Neuronal stem cell (in vitro differentiated cells): ENCODE results near the gene THADA.

Experiments
- DNase-seq: peaks from one replicate; pipeline ENCODE4 v3.0.0-alpha.2; 2013; ENCODE audit warnings: low spot score
- H2AFZ ChIP-seq: one replicate; pipeline ENCODE4 v1.6.1; 2013; ENCODE audit warnings: mild to moderate bottlenecking, low read length, inconsistent platforms
- H2AK5ac ChIP-seq: 2 replicates; pipeline ENCODE4 v1.6.1; 2013; ENCODE audit warnings: low read depth, mild to moderate bottlenecking, inconsistent platforms, low read length, moderate library complexity, mixed read lengths
- H2BK120ac ChIP-seq: 2 replicates; pipeline ENCODE4 v1.6.1; 2013; ENCODE audit warnings: low read depth, mild to moderate bottlenecking, inconsistent platforms, low read length, moderate library complexity, mixed read lengths
- H2BK12ac ChIP-seq: one replicate; pipeline ENCODE4 v1.6.1; 2013; ENCODE audit warnings: low read length, inconsistent platforms
- H2BK15ac ChIP-seq: 2 replicates; pipeline ENCODE4 v1.6.1; 2013; ENCODE audit warnings: mild to moderate bottlenecking, low read length, inconsistent platforms, mixed read lengths
- H2BK5ac ChIP-seq: one replicate; pipeline ENCODE4 v1.6.1; 2013; ENCODE audit warnings: inconsistent platforms, mild to moderate bottlenecking, low read length, moderate library complexity
- H3K14ac ChIP-seq: one replicate; pipeline ENCODE4 v1.6.1; 2013; ENCODE audit warnings: low read length, inconsistent platforms
- H3K18ac ChIP-seq: 2 replicates; pipeline ENCODE4 v1.6.1; 2013; ENCODE audit warnings: low read length, inconsistent platforms
- H3K23ac ChIP-seq: 2 replicates; pipeline ENCODE4 v1.6.1; 2013; ENCODE audit warnings: low read depth, mild to moderate bottlenecking, mixed read lengths, low read length, inconsistent platforms; ENCODE audit not compliant: poor library complexity
- H3K27ac ChIP-seq: replicated peaks from 3 replicates; pipeline ENCODE4 v1.5.1; 2013; ENCODE audit warnings: low read length, inconsistent platforms
- H3K27me3 ChIP-seq, 3 experiments: 2 replicates each; pipeline ENCODE4 v1.6.1; 2013; ENCODE audit warnings: low read length in 3 of 3, mild to moderate bottlenecking in 2 of 3, inconsistent platforms in 1 of 3, low read depth in 1 of 3, mixed read lengths in 1 of 3, moderate library complexity in 1 of 3; ENCODE audit not compliant: control insufficient read depth in 3 of 3, insufficient read depth in 3 of 3
- H3K36me3 ChIP-seq, 2 donors: replicated peaks in 1 of 2; 2 replicates each; pipeline ENCODE4 v1.6.1; 2013; ENCODE audit warnings: low read length in 2 of 2; ENCODE audit not compliant: control insufficient read depth in 2 of 2, insufficient read depth in 2 of 2
- H3K4ac ChIP-seq: 2 replicates; pipeline ENCODE4 v1.6.1; 2013; ENCODE audit warnings: inconsistent platforms, mild to moderate bottlenecking, low read length, moderate library complexity
- H3K4me1 ChIP-seq, 2 donors: 1 replicate in 1 of 2; 2 replicates in 1 of 2; pipeline ENCODE4 v1.6.1; 2013; ENCODE audit warnings: low read length in 2 of 2, low read depth in 1 of 2; ENCODE audit not compliant: control insufficient read depth in 2 of 2, insufficient read depth in 1 of 2
- H3K4me2 ChIP-seq: one replicate; pipeline ENCODE4 v1.6.1; 2013; ENCODE audit warnings: mild to moderate bottlenecking, low read length, inconsistent platforms; ENCODE audit not compliant: insufficient read depth, poor library complexity, severe bottlenecking
- H3K4me3 ChIP-seq, 2 donors: 2 replicates each; pipeline ENCODE4 v1.5.1; 2013; ENCODE audit warnings: low read length in 2 of 2, mild to moderate bottlenecking in 2 of 2, inconsistent platforms in 1 of 2, moderate library complexity in 1 of 2
- H3K79me1 ChIP-seq: one replicate; pipeline ENCODE4 v1.6.1; 2013; ENCODE audit warnings: low read depth, mild to moderate bottlenecking, inconsistent platforms, low read length, moderate library complexity
- H3K9ac ChIP-seq: one replicate; pipeline ENCODE4 v1.6.1; 2013; ENCODE audit warnings: mild to moderate bottlenecking, low read depth, low read length, inconsistent platforms; ENCODE audit not compliant: poor library complexity
- H3K9me3 ChIP-seq, 2 donors: replicated peaks in 1 of 2; 2 replicates each; pipeline versions ENCODE3 to v1.6.1; 2013; ENCODE audit warnings: low read length in 2 of 2, mild to moderate bottlenecking in 2 of 2, inconsistent platforms in 1 of 2, low read depth in 1 of 2, mixed read lengths in 1 of 2, moderate library complexity in 1 of 2; ENCODE audit not compliant: control insufficient read depth in 2 of 2, insufficient read depth in 1 of 2
- H4K8ac ChIP-seq: one replicate; pipeline ENCODE4 v1.6.1; 2013; ENCODE audit warnings: low read depth, mild to moderate bottlenecking, inconsistent platforms, low read length, moderate library complexity
- H4K91ac ChIP-seq: one replicate; pipeline ENCODE4 v1.6.1; 2013; ENCODE audit warnings: low read length, low read depth, mild to moderate bottlenecking, inconsistent platforms; ENCODE audit not compliant: poor library complexity
- WGBS, 2 donors: extraction: QIAGEN DNeasy Blood & Tissue Kit; methylation state at CpG; one replicate each; pipeline ENCODE4 v1.1.7; 2013; ENCODE audit warnings: missing lambda C conversion rate in 2 of 2, mixed read lengths in 1 of 2; ENCODE audit not compliant: insufficient read length in 2 of 2, insufficient replicate concordance in 1 of 2; ENCODE audit errors: extremely low coverage in 2 of 2; 5-methylcytosine and 5-hydroxymethylcytosine counted together

THADA gene

GRCh38 chr2:43495727-43496126 is 100.1 kb downstream of the THADA start:
- no peak overlapping the region for H2AK5ac ChIP-seq
- no peak overlapping the region for H2BK120ac ChIP-seq
- no peak overlapping the region for H2AFZ ChIP-seq
- no peak overlapping the region for H3K4me3 ChIP-seq
- no peak overlapping the region for H3K4ac ChIP-seq
- no peak overlapping the region for H4K91ac ChIP-seq
- H3K4me1 ChIP-seq, result no peaks in the 10 kb centered on the region
- DNase-seq, result no peak
- no peaks in the 10 kb centered on the region for H3K9me3 ChIP-seq
- H3K23ac ChIP-seq, result no peak overlapping the region
- H3K27ac ChIP-seq, result no peak overlapping the region
- no peak overlapping the region for H3K9ac ChIP-seq
- H3K4me2 ChIP-seq, result no peak overlapping the region
- H3K36me3 ChIP-seq, result peaks cover 0 to 13% of the 10 kb centered on the region in 2 donors
- no peak overlapping the region for H4K8ac ChIP-seq
- H2BK12ac ChIP-seq, result no peak overlapping the region
- H3K14ac ChIP-seq, result no peak overlapping the region
- WGBS, 2 donors, result no CpG with 5 or more reads among the region's 1 CpG
- no peak overlapping the region for H2BK15ac ChIP-seq
- H3K18ac ChIP-seq, result no peak overlapping the region
- no peaks in the 10 kb centered on the region for H3K27me3 ChIP-seq
- no peaks in the 10 kb centered on the region for H3K79me1 ChIP-seq
- no peak overlapping the region for H2BK5ac ChIP-seq

- no peak overlapping the region for H3K27ac ChIP-seq
- H3K23ac ChIP-seq, result no peak overlapping the region
- no peak overlapping the region for H3K14ac ChIP-seq
- no peak overlapping the region for H3K9ac ChIP-seq
- no peak for DNase-seq
- no peak overlapping the region for H4K8ac ChIP-seq
- peaks cover 0 to 13% of the 10 kb centered on the region in 2 donors for H3K36me3 ChIP-seq
- no peaks in the 10 kb centered on the region for H3K4me1 ChIP-seq
- no peak overlapping the region for H2BK5ac ChIP-seq
- no peak overlapping the region for H3K18ac ChIP-seq
- no peak overlapping the region for H2BK12ac ChIP-seq
- WGBS, 2 donors, result no CpG with 5 or more reads among the region's 1 CpG
- no peak overlapping the region for H3K4me3 ChIP-seq
- H4K91ac ChIP-seq, result no peak overlapping the region
- H2BK120ac ChIP-seq, result no peak overlapping the region
- no peak overlapping the region for H2AFZ ChIP-seq
- H2BK15ac ChIP-seq, result no peak overlapping the region
- H3K4ac ChIP-seq, result no peak overlapping the region
- no peaks in the 10 kb centered on the region for H3K9me3 ChIP-seq
- H3K79me1 ChIP-seq, result no peaks in the 10 kb centered on the region
- no peaks in the 10 kb centered on the region for H3K27me3 ChIP-seq
- no peak overlapping the region for H3K4me2 ChIP-seq
- no peak overlapping the region for H2AK5ac ChIP-seq
Measured at GRCh38 chr2:43493954-43494353, 101.9 kb downstream of the THADA start.

GRCh38 chr2:43491065-43491639 is 104.7 kb downstream of the THADA start:
- no peak overlapping the region for H2BK5ac ChIP-seq
- no peak overlapping the region for H4K8ac ChIP-seq
- no peaks in the 10 kb centered on the region for H3K79me1 ChIP-seq
- no peak overlapping the region for H2BK120ac ChIP-seq
- H3K36me3 ChIP-seq, result no peaks in the 10 kb centered on the region
- no CpG with 5 or more reads among the region's 2 CpGs for WGBS, 2 donors
- H4K91ac ChIP-seq, result no peak overlapping the region
- no peak overlapping the region for H3K4ac ChIP-seq
- no peak overlapping the region for H3K14ac ChIP-seq
- H2BK15ac ChIP-seq, result no peak overlapping the region
- H3K9ac ChIP-seq, result no peak overlapping the region
- no peaks in the 10 kb centered on the region for H3K4me1 ChIP-seq
- H3K27ac ChIP-seq, result no peak overlapping the region
- H3K4me3 ChIP-seq, result no peak overlapping the region
- H3K23ac ChIP-seq, result no peak overlapping the region
- DNase-seq, result no peak
- no peak overlapping the region for H3K4me2 ChIP-seq
- no peak overlapping the region for H2AFZ ChIP-seq
- no peaks in the 10 kb centered on the region for H3K27me3 ChIP-seq
- no peak overlapping the region for H2BK12ac ChIP-seq
- H3K9me3 ChIP-seq, result no peaks in the 10 kb centered on the region
- no peak overlapping the region for H2AK5ac ChIP-seq
- no peak overlapping the region for H3K18ac ChIP-seq

GRCh38 chr2:43490252-43490786 is 105.5 kb downstream of the THADA start:
- H3K4ac ChIP-seq, result no peak overlapping the region
- H2AFZ ChIP-seq, result no peak overlapping the region
- H3K4me3 ChIP-seq, result no peak overlapping the region
- DNase-seq, result no peak
- no peaks in the 10 kb centered on the region for H3K79me1 ChIP-seq
- H2AK5ac ChIP-seq, result no peak overlapping the region
- H3K4me2 ChIP-seq, result no peak overlapping the region
- no peak overlapping the region for H3K14ac ChIP-seq
- no peak overlapping the region for H4K91ac ChIP-seq
- no CpG with 5 or more reads among the region's 1 CpG for WGBS, 2 donors
- H3K23ac ChIP-seq, result no peak overlapping the region
- no peak overlapping the region for H2BK5ac ChIP-seq
- no peak overlapping the region for H3K27ac ChIP-seq
- H3K9ac ChIP-seq, result no peak overlapping the region
- no peak overlapping the region for H4K8ac ChIP-seq
- no peaks in the 10 kb centered on the region for H3K36me3 ChIP-seq
- no peaks in the 10 kb centered on the region for H3K4me1 ChIP-seq
- no peaks in the 10 kb centered on the region for H3K27me3 ChIP-seq
- no peak overlapping the region for H2BK12ac ChIP-seq
- no peak overlapping the region for H3K18ac ChIP-seq
- no peak overlapping the region for H2BK120ac ChIP-seq
- H3K9me3 ChIP-seq, result no peaks in the 10 kb centered on the region
- no peak overlapping the region for H2BK15ac ChIP-seq
